Measurements from ENCODE around the gene MRPL36. TPM values are rescaled to one million over a fixed set of nuclear protein-coding genes. Genes with fewer than 3 reads are reported as not detected.
"Not testable (repeated sequence)": the region's sequence is repeated elsewhere in the genome, so short reads cannot be mapped to it uniquely, and the experiment has no call there.

The MRPL36 gene
- total RNA-seq, 4 donors from 2014 or later = 67.8 to 106 (median 75.3) TPM

GRCh38 chr5:1799110-1799601 lies 481 bp downstream of the MRPL36 start:
- TF ChIP-seq, protein P1, sequence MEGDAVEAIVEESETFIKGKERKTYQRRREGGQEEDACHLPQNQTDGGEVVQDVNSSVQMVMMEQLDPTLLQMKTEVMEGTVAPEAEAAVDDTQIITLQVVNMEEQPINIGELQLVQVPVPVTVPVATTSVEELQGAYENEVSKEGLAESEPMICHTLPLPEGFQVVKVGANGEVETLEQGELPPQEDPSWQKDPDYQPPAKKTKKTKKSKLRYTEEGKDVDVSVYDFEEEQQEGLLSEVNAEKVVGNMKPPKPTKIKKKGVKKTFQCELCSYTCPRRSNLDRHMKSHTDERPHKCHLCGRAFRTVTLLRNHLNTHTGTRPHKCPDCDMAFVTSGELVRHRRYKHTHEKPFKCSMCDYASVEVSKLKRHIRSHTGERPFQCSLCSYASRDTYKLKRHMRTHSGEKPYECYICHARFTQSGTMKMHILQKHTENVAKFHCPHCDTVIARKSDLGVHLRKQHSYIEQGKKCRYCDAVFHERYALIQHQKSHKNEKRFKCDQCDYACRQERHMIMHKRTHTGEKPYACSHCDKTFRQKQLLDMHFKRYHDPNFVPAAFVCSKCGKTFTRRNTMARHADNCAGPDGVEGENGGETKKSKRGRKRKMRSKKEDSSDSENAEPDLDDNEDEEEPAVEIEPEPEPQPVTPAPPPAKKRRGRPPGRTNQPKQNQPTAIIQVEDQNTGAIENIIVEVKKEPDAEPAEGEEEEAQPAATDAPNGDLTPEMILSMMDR (IDR thresholded peaks at IDR 0.05 in 4 of 5, conservative IDR thresholded peaks at IDR 0.05 in 1 of 5) = no peak
- TF ChIP-seq POLR2A (IDR thresholded peaks at IDR 0.05) = no peak
- peak; percentile 1 to 17 for ATAC-seq
- H3K4me3 ChIP-seq = peak overlapping the region; percentile 84 to 99 (median 98)
- H3K4me1 ChIP-seq = peaks cover 16 to 34% of the 10 kb centered on the region in 2 donors
- H3K9me3 ChIP-seq = no peaks in the 10 kb centered on the region
- H3K36me3 ChIP-seq = peaks cover 0 to 39% of the 10 kb centered on the region in 2 donors
- no peak for DNase-seq
- intact Hi-C loops (cut with DNase I; ENCODE audit: low total_unique reads) (no loop called here), in situ Hi-C loops (cut with MboI; ENCODE audit: low sequenced_read_pairs in 4 of 4) (no loop called here)
- H3K27me3 ChIP-seq = no peaks in the 10 kb centered on the region
- peak overlapping the region; percentile 90 to 98 (median 92) for H3K27ac ChIP-seq

GRCh38 chr5:1798589-1798988 lies 1.0 kb downstream of the MRPL36 start:
- intact Hi-C loops (cut with DNase I; ENCODE audit: low total_unique reads); ATAC-seq; DNase-seq; H3K27me3 ChIP-seq; H3K9me3 ChIP-seq; in situ Hi-C loops (cut with MboI; ENCODE audit: low sequenced_read_pairs in 4 of 4): not testable (repeated sequence)
- H3K36me3 ChIP-seq = peaks cover 0 to 35% of the 10 kb centered on the region in 2 donors
- H3K27ac ChIP-seq = peak overlapping the region; percentile 90 to 98 (median 92)
- H3K4me3 ChIP-seq = peak overlapping the region; percentile 84 to 99 (median 98)
- H3K4me1 ChIP-seq = peaks cover 16 to 34% of the 10 kb centered on the region in 2 donors

- TF ChIP-seq POLR2A (IDR thresholded peaks at IDR 0.05) = no peak
- TF ChIP-seq, protein P1 (IDR thresholded peaks at IDR 0.05 in 4 of 5, conservative IDR thresholded peaks at IDR 0.05 in 1 of 5) = no peak
- Histone ChIP-seq H3K4me1 (peaks cover 16 to 27% of the 10 kb centered on the region in 2 donors), H3K27ac (no peak overlapping the region), H3K27me3 (no peaks in the 10 kb centered on the region), H3K36me3 (peaks cover 0 to 28% of the 10 kb centered on the region in 2 donors), H3K4me3 (no peak overlapping the region), H3K9me3 (no peaks in the 10 kb centered on the region)
- intact Hi-C loops (cut with DNase I; ENCODE audit: low total_unique reads) = no loop called here
- in situ Hi-C loops (cut with MboI; ENCODE audit: low sequenced_read_pairs in 4 of 4) = no loop called here
- ATAC-seq = no peak
- no peak for DNase-seq
These were observed 1.8 kb downstream of the MRPL36 start for GRCh38 chr5:1797855-1798254.

DNA sequence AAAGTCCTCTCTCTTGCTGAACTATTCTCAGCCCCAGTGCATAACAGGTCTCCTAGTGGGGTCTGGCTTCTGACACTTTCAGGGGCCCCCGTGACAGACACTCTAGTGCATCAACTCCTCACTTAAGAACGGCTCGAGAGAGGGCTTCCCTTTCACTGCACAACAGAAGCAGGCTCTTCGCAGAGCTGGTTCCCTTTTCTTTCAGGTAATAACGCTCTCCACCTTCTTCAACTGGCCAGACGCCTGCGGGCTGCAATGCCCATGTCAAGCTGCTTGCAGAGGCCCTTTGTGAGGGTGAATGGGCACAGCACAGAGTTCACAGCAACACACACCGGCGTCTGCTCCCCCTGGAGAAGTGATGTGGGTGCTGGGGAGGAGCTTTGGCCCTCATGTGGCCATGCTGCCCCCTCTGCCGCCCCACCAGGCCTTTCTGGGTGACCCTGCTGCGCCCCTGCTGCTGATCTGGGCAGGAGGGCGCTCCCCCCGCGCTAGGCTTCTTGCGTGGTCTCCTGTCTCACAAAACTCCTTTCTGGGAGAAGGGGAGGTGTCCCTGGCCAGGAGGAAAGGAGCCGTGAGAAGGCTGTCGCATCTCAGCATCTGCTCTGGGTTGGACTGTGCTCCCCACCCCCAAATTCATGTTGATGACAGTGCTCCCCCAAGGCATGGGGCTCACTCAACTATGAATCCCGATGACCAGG lies 2.4 kb downstream of the MRPL36 start:
- in situ Hi-C loops (cut with MboI; ENCODE audit: low sequenced_read_pairs in 4 of 4) = no loop called here
- TF ChIP-seq POLR2A (IDR thresholded peaks at IDR 0.05) = no peak
- TF ChIP-seq, protein P1 (IDR thresholded peaks at IDR 0.05 in 4 of 5, conservative IDR thresholded peaks at IDR 0.05 in 1 of 5) = no peak
- Histone ChIP-seq H3K27ac (no peak overlapping the region), H3K36me3 (peaks cover 0 to 23% of the 10 kb centered on the region in 2 donors), H3K27me3 (no peaks in the 10 kb centered on the region), H3K4me3 (no peak overlapping the region), H3K4me1 (peaks cover 11 to 24% of the 10 kb centered on the region in 2 donors), H3K9me3 (no peaks in the 10 kb centered on the region)
- intact Hi-C loops (cut with DNase I; ENCODE audit: low total_unique reads) = no loop called here
- DNase-seq (no peak), ATAC-seq (no peak)

DNA sequence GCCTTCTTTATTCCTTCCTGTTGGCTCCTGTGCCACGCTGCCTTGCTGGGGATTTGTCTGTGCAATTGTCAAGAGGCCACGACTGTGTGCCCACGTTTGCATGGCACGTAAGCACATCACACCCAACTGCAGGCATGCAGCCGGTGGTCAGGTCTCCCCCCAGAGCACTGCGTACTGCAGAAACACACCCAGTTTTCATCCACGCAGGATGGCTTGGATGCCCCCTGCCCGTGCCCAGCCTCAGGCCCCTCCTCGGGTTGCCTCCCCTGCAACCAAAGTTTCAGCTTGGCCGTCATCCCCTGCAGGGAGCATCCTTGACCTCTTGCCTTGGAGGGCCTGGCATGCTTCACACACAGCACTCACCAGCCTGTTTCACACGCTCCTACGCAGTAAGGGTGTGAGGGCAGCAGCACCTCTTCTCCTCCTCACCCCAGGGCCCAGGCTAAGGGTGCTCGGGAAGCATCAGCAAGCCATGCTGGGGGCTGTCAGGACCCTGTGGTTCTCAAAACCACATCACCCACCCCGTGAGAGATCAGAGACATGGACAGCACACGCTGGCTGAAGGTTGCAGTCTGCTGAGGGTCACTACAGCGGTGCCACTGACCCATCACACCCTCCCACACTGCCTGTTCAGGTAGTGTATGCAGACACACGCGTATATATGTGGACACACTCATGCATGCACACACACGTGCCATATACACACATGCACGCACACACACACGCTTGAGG lies 3.1 kb downstream of the MRPL36 start:
- TF ChIP-seq POLR2A (IDR thresholded peaks at IDR 0.05) = no peak
- TF ChIP-seq, protein P1 (IDR thresholded peaks at IDR 0.05 in 4 of 5, conservative IDR thresholded peaks at IDR 0.05 in 1 of 5) = no peak
- no peak overlapping the region for H3K27ac ChIP-seq
- in situ Hi-C loops (cut with MboI; ENCODE audit: low sequenced_read_pairs in 4 of 4) (no loop called here), intact Hi-C loops (cut with DNase I; ENCODE audit: low total_unique reads) (no loop called here)
- no peak for ATAC-seq
- DNase-seq = no peak
- peaks cover 0 to 23% of the 10 kb centered on the region in 2 donors for H3K36me3 ChIP-seq
- H3K4me3 ChIP-seq = no peak overlapping the region
- H3K27me3 ChIP-seq = no peaks in the 10 kb centered on the region
- H3K4me1 ChIP-seq = peaks cover 6 to 17% of the 10 kb centered on the region in 2 donors
- no peaks in the 10 kb centered on the region for H3K9me3 ChIP-seq
